IPS-NIHi7 (cell line): ENCODE data around the gene SLC4A8.

Source experiments
- DNase-seq: peaks from one replicate; pipeline ENCODE4 v3.0.0; 2012; ENCODE audit warnings: mixed read lengths; ENCODE audit errors: extremely low spot score

SLC4A8 gene

GRCh38 chr12:51424662-51425539 is at the start of gene SLC4A8:
Gene SLC4A8 (plus strand): TSS chr12:51424831. CDS start chr12:51424988, 157 bp downstream.
- DNase-seq, result peak; percentile 100

- DNase-seq, result no peak
Observed at GRCh38 chr12:51374856-51375255, 49.8 kb upstream of the SLC4A8 start.

DNA sequence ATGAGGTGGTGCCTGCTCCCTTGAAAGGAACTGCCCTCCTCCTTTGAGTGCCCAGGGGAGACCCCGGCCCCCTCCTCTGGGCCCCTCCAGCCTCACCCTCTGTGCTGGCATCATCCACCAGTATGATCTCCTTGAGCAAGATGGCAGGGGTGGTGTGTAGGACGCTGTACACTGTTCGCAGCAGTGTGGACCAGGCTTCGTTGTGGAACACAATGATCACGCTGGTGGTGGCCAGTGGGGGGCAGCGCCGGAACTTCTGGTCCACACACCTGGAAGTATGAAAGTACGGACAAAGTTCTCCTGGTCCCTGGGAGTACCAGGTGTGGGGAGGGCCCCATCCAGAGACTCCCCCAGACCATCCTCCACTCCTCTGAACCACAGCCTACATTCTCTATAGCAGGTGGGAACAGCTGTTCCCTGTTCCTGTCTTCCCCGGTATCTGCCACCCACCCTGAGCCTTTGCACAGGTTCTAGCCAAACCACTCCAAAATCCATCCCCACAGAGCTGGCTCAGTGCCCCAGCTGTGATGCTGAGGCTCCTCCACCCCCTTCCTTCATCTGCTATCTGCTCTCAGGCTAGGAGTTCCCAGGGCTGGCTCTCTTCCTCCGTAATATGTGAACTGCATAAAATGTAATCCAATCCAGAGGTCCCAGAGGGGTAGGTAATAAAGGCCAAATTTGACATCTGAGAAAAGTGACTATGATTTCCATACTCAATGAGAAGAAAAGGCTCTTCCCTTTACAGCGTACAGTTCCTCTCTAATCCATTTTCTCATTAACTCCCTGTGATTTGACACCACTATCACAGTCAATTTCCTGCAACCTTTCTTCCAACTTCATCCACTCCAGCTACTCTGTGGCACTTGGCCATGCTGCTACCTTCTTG is 47.3 kb upstream of the SLC4A8 start:
- no peak for DNase-seq

DNA sequence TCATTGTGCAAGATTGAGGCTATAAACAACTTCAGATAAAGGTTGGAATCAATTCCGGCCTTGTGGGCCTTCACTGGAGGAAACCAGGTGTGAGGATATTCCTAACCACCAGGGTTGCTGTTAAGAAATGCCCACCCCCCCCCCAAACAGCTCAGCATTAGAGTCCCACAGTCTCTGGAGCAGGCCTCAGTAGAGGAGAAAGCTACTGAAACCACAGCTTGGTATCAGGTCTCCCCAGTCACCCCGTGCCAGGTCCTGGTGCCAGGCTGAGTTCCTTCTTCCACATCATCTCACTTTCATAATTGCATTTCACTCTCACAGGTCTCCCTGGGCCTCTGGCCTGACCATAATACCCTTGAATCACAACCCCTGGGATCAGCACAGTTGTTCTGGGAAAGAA is 45.9 kb upstream of the SLC4A8 start:
- no peak for DNase-seq

DNA sequence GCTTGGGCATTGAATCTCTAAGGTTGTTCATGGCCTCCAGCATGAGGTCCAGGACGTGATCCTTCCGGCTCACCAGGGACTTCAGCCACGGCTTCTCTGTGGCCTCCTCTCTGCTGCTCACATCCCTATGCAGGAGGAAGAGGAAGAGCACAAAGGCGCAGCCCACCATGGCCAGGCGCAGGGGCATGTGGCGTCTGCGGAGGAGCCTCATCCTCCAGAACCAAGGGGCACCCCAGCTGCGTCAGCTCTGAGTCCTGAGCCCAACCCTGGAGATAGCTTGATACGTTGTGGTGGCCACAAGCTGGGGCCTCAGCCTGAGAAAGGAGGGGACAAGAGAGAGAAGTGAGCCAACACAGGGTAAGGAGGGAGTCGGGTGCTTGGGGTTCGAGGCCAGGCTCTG is 45.1 kb upstream of the SLC4A8 start:
- no peak for DNase-seq

DNA sequence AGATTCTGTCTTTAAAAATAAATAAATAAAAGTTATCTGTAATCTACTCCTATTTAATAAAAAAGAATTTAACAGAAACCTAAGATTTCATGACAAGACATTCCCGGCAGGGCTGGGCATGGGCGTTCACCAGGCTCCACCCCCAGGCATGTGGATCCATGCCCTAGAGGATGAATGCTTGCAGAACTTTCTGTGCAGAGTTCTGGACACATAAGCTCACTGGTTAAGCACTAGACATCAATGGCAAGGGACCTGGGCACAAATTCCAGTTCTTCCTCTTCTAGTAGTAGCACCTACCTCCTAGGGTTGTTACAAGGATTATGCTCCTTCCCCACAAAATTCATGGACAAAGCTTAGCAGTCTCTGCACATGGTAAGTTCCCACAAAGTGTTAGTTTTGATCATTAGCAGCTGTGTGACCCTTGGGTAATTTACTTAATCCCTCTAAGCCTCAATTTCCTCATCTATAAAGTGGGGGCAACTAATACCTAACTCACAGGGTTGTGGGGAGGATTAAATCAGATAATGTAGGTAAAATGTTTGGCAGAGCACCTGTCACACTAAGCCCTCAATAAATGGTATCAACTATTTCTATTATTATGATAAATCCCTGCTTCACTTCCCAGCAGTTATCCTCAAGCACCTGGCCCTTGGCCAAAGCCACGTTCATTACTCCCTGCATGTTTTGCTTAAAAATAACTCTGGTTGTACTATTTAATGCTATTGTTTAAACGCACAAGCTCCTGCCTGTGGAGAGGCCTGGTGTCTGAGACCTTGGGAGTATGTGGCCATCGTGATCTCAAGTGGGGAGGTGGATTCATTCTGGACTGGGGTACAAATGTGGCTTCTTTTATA is 43.2 kb upstream of the SLC4A8 start:
- no peak for DNase-seq

DNA sequence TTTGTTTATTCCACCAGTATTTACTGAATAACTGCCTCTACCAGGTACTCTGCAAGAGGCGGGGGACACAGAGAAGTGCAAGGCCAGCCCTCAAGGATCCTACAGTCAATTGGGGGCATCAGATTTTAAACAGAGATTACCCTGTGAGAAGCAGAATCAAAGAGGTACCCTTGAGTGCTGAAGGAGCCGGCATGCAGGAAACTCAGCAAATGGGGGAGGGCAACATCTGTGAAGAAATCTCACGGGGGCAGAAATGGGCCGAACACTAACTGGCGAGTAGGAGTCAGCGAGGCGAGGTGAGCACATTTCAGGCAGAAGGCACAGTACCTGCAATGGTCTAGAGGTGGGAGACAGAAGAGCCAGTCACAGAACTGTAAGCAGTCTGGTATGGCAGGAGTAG is 42.5 kb upstream of the SLC4A8 start:
- no peak for DNase-seq

DNA sequence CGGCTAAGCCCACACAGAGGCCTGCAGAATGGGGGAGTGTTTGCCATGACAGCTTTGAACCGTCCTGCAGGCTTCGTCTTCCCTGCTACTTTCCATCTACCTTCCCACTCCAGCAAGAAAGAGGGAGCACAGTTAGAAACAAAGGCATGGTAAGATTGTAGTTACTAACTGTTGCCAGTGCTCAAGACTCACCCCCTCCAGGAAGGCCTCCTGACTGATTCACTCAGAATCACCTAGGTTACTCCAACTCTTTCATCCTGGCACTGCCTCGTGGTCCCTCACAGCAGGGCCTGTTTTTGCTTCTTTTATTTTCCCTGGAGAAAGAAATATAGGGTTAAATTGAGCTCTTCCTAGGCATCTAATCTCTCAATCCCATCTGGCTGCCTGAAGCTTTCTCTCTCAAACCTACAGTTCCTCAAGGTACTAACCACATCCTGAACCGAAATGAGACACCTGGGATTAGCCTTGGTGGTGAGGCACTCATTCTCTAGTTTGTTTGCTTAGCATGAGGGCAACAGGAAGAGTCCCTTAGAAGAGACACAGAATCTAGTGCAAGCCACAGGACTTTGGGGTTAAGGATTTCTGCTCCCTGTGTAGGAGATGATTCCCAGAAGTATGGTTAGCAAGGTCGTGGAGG is 41.2 kb upstream of the SLC4A8 start:
- no peak for DNase-seq

- DNase-seq, result no peak
Observed at GRCh38 chr12:51386351-51386750, 38.3 kb upstream of the SLC4A8 start.

DNA sequence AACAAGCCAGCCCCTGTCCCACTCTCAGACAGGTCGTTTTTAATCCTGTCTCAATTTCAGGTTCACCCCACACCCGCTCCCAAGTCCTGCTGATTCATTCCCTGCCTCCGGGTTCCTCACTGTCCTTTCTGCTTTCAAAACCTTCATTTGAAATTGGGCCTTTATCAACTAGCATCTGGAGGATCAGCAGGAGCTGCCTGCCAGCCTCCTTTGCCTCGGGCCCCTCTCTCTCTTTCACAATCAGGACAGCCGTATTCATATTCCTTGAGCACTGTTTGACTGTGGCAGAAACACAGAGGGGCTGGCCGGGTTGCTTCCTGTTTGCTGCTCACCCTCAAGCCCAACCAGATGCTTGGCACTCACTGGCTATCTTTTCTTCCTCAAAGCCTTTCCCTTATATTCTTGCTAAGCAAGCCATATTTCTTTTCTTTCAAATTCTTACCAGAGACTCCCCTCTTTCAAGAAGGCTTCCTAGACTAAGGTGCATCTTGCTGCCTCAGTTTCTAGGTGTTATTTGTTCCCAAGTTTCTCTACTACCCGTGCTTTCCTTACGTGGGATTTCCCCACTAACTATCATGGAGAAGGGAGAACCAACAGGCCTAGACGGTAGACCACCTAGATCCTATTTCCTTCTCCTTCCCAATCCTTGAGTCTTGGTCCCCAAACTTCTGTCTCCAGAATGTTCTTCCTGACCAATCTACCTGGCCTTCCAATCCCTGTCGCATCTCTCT is 36.4 kb upstream of the SLC4A8 start:
- DNase-seq, result peak; percentile 50

GRCh38 chr12:51388846-51389245 is 35.8 kb upstream of the SLC4A8 start:
- DNase-seq, result no peak

DNA sequence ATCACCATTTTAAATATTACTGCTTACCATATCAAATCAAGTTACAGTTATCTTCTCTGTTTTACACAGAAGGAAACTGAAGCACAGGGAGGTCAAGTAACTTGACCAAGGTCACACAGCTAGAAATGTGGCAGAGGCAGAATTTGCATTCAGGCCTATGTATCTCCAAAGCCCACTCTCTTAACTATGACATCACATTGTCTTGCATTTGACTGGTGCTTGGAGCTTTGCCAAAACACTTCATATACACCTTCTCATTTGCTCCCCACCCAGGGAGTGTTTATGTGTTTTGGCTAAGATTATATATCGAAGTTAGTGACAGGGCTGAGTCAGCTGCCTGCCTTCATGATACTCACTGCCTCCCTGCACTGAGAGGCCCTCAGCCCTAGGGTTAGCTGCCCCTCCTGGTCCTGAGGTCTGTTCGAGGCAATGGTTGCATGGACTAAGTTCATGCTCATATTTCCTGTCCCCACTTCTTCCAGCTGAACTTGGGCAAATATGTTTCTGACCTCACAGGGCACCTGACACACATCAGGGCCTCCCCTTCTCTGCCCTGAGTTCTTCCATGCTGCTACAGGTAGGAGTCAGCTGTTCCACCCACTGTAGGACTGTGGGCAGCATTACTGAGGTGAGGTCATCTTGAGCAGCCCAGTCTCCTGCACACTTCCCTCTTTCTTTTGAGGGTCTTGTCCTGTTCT is 35.2 kb upstream of the SLC4A8 start:
- DNase-seq, result peak; percentile 3

- DNase-seq, result peak; percentile 8
Observed at GRCh38 chr12:51390457-51390856, 34.2 kb upstream of the SLC4A8 start.

GRCh38 chr12:51390891-51391282 is 33.7 kb upstream of the SLC4A8 start:
- peak; percentile 38 for DNase-seq

GRCh38 chr12:51391283-51392123 is 33.1 kb upstream of the SLC4A8 start, which contains the start of gene GALNT6:
Gene GALNT6 (minus strand): TSS chr12:51391406. CDS start chr12:51379781, 11,625 bp downstream.
- DNase-seq, result peak; percentile 84

GRCh38 chr12:51392556-51393237 is 31.9 kb upstream of the SLC4A8 start:
- DNase-seq, result peak; percentile 71

GRCh38 chr12:51393676-51394545 is 30.7 kb upstream of the SLC4A8 start:
- DNase-seq, result no peak
